NT2/D1 (cell line): ENCODE measurements around the gene GBX1.

Experiments
- YY1 ChIP-seq: IDR thresholded peaks from 2 replicates; pipeline ENCODE4 v1.6.1; 2011; ENCODE audit not compliant: insufficient read length, insufficient read depth
- ZNF274 ChIP-seq: IDR thresholded peaks from 2 replicates; pipeline ENCODE4 v1.6.1; 2011; ENCODE audit warnings: mild to moderate bottlenecking, low read depth, low read length

DNA sequence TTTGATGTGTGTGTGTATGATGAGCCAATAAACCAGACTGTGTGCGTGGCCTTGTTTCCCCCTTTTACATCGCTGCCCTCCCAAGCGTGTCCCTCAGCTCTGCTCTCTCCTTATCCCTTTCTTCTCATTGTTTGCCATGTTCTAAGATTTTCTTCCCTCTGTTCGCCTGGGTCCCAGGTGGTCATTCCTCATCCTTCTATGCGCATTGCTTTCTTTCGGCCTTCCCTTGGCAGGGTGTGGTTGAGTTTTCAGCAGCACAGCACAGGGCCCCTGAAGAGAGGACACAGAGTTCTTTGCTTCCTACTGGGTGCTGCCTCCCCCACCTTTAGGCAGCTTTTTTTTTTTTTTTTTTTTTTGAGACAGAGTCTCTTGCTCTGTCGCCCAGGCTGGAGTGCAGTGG lies 23.1 kb downstream of the GBX1 start:
- TF ChIP-seq YY1 (no peak), ZNF274 (no peak)
